GM18873 (cell line): ENCODE measurements around the gene TBC1D16.

Experiments
- ATAC-seq: cut with Tn5 transposase; IDR thresholded peaks from one replicate; pipeline ENCODE4 v1.9.1; 2021; ENCODE audit warnings: mild to moderate bottlenecking, moderate library complexity, moderate number of reproducible peaks; ENCODE audit not compliant: unreplicated experiment, low FRiP score

TBC1D16 gene

DNA sequence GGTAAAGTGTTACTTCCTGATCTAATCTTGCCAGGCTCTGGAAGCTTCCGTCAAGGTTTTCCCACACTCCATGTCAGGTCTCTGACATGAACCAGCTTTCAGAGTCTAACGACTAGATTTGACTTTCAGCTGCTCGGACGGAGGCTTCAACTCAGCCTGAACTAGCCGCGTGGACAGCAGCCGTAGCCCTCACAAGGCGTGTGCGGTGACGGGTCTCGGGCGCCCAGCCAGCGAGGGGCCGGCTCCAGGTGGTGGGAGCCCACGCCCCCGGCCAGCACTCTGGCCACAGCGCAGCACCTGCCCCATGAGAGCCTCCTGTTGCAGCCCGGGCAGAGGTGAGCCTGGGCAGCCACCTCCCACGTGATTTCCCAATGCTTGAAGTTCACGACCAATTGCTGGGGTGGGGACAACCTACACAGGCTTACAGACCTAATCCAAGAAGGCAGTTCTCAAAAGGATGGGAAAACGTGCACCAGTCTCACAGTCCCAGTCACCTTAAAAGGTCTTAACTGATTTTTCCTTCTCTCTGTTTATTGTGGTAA, 45.5 kb downstream of the TBC1D16 start:
- no peak for ATAC-seq

DNA sequence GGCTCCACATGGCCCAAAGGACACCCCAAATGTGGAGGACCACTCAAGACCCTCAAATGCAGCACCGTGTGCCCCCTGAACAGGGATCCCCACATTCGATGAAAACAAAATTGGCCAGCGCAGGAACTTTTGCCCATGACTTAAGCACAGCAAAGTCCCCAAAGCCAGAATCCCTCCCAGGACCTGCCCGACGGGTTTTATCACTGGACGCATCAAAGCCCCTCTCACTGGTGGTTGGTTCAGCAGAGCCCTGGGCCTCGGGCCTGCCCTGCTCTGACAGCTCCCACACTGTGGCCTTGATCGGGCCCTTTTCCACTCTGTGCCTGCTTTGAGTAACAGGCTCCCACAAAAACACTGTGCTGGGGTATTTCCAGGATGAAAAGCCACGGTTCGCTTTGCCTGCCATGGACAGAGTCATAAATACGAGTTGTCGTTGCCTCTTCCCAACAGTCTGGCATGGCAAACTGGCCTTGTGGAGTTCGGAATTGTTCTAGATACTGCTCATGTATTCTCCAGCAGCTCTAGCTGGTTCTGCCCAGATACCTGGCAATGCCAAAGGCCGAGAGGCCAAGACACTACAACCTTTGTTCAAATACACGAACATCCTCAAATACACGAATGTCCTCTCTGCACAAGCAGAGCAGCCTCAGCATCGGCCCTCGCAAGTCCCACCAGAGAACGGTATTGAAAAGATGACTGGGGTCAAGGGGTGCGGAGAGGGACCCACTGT, 46.4 kb downstream of the TBC1D16 start:
- ATAC-seq, result no peak

DNA sequence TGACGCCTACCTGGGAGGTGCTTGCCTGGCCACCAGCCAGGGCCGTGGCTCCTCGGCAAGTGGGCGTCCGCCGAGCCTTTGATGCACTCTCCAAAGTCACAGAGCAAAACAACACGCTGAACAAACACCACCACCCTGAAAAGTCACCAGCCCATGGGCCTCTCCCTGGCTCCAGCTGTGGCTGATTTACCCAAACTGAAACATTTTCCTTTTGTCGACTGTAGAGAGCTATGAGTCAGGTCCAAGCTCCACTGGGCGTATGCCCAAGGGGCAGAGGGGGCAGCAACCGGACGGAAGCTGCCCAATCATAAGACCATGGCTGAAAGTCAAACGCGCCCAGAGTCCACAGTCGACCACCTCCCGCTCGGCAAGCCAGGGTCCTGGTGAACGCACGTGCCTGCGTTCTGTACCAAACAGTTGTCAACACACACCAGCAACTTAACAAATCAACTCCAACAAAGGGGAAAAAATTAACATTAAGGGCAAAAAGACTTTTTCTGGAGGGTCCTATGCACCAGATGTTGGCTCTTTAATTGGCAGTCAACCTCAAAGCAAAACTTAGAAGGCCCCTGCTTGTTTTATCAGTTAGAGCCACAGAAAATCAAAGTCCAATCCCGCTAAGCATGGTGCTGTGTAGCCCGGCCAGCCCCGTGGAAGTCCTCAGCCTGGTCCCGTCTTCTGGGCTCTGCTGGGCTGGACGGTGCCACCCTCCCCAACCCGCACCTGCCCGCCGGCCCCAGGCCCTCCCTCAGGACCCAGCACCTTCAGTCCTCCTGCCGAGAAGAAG, 47.3 kb downstream of the TBC1D16 start:
- no peak for ATAC-seq

DNA sequence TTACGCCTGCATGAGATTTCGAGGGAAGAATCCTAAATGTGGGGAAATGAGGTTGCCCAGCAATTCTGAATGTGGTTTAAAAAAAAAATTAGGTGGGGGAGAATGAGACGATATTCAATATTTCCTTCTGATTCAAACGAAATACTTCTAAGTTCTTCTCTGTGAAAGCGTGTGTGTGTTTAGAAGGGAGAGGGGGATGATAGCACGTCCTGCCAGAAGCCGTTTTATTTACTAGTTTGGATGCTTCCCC, 47.8 kb downstream of the TBC1D16 start:
- ATAC-seq, result no peak

DNA sequence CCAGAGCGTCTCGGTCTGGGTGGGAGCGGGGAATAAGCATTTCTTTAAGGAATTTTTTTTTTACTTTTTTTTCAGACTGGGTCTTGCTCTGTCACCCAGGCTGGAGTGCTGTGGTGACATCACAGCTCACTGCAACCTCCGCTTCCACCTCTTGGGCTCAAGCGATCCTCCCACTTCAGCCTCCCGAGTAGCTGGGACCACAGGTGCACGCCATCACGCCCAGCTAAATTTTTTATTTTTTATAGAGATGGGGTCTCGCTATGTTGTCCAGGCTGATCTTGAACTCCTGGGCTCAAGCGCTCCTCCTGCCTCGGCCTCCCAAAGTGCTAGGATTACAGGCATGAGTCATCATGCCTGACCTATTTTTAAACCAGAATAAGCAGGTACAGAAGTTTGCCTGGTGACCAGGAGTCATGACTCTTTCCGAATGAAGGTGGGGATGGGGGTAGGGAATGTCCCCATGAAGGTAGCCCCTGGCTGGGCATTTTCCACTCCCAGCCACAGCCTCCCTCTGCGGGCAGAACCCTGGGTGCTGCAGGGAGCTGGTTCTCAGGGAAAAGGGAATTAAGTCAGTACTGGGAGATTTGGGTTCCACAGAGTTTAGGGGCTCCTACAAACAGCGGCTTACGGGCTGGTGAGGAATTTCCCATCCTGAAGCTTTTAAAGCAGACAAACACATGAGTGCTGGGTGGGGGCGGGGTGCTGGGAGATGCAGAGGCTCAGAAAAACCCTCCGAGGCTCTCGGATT, 48.3 kb downstream of the TBC1D16 start:
- no peak for ATAC-seq

DNA sequence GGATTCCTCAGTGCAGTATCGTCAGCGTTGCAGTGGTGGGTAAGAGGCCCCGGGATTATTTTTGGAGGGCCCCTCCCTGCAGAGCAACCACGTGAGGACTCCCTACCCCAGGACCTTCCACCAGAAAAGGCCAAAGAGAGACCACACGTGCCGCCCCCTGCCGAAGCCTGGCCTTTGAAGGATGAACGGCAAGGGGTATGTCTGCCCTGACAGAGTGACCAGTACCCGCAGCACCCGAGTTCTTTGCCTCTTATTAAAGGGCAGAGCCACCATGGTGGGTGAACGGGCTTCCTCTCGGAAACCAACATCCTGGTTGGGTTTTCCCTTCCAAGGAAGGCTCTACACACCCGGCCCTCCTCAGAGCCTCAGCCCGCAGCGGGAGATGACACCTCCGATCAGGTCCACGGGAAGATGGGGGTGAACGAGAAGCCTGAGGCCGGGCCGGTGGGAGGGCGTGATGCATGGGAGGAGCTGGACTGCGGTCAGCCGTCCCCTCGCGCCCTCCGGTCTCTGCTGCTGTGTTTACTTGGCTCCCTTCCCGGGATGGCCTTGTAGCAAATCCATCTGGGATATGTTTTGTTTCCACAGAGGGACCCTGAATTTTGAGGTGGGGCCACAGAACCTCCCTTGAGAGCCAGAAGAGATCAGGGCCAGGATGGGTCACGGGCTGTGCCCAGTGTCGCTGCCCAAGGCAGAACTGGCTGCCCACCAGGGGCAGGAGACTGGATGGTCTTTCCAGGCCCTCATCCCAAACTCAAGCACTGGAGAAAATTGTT, 49.1 kb downstream of the TBC1D16 start:
- ATAC-seq, result no peak

DNA sequence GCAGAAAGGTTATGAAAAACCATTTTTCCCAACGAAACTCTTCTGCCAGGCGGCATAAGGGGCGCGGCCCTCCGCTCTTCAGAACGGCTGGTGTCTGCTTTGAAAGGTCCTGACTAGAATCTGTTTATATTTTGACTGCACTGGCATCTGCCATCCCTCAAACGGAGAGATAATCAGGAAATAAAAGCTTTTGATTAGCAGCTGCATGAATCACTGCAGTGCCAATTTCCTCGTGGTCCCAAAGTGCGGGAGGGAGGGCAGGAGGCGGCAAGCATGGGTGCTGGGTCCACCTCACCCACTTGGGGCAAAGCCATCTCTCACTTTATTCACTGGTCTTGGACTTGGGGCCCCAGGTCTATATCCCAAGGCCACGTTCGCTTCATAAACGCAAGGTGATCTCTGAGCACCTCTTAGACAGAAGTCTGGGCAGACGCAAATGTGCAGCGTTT, 49.7 kb downstream of the TBC1D16 start:
- ATAC-seq, result no peak

DNA sequence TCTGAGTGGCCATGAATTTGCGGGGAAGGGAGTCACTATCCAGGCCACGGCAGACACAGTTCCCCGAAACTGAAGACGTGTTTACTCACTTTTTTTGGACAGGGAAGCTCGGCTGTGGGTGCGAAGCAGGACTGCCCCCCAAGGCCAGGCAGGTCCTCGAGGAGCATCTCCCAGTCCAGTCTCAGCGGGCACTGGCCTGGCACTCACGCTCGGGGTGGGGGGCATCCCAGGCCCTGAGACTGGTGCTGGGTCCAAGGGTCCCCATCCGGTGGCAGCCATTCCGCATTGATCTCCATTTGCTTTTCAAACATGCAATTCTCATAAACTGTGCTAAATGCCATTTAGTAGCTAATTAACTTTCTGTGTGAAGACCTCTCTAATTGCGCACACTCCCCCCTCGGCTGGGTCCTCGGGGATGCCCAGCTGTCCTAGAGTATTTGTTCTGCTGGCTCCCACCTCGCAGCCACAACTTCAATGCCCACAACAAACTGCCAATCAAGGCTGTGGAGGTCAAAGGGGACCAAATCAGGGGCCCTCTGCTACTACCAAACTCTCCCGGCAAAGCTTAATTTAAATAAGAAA, 50.2 kb downstream of the TBC1D16 start:
- ATAC-seq, result no peak

DNA sequence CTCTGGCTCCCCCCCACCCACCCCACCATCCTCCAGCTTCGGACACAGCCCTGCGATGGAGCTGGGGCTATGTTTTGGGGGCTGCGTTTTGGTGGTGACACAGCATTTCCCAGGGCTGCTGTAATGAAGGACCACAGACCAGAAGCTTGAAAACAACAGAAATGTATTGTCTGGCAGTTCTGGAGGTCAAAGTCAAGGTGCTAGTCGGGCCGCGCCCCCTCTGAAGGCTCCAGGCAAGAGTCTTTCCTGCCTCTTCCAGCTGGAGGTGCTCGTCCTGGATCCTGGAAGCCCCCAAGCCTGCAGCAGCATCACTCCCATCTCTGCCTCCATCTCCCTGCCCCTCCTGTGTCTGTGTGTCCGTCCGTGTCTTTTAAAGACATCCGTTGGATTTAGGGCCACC, 50.8 kb downstream of the TBC1D16 start:
- no peak for ATAC-seq

DNA sequence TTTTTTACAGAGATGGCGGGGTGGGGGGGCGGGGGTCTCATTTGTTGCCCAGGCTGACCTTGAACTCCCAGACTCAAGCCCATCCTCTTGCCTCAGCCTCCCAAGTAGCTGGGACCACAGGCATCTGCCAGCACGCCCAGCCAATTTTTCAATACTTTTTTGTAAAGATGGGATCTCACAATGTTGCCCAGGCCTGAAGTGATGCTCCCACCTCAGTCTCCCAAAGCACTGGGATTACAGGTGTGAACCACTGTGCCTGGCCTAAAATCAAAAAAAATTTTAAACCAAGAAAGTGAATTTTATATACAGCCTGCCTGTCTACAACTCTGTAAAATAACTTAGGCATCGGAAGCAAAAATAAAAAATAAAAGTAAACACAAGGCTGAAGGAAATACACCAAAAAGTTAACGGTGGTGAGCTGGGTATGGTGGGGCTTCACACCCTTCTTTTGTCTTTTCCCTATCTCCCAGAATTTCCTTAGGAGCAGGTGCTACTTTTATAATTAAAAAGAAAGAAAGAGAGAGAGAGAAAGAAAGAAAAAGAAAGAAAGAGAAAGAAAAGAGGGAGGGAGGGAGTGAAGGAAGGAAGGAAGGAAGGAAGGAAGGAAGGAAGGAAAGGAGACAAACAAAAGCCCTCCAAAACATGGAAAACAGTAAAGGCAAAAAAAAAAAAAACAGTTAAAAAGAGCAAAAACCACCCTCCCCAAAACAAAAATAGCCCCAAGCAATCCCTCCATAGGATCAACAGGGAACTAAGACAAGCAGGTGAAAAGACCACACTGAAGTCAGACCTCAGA, 51.4 kb downstream of the TBC1D16 start:
- no peak for ATAC-seq

DNA sequence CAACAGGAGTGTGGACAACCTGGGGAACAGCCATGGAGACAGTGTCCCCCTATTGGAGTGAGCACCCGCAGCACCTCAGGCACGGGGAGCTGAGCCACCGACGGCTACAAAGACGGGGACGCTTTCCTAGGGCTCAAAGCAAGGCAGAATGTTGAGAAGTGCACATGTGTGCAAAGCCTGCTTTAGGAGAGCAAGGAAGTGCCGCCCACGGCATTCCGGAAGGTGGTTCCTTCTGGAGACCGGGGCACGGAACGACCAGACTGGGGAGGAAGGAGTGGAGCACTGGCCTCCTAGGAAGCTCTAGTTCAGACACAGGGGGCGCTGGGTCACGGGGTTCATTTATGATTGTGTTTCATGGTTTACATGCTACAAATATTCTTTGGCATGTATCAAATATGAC, 52.2 kb downstream of the TBC1D16 start:
- no peak for ATAC-seq

DNA sequence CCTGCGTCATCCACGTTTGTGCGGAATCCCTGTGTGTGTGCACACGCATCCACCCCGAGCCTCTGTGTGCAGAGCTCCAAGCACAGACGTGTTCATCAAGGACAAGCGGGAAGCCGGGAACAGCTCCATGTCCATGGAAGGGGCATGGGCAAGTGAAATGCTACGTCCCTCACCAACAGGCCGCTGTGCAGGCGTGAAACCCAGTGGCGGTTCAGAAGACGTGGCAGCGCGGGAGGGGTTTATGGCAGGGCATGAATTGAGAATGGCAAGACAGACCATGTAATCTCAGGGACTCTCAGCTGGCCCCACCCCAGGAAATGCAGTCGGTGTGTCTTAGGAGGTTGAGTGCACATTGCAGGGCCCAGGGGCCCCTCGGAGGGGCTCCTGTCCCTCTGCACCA, 52.7 kb downstream of the TBC1D16 start:
- no peak for ATAC-seq

DNA sequence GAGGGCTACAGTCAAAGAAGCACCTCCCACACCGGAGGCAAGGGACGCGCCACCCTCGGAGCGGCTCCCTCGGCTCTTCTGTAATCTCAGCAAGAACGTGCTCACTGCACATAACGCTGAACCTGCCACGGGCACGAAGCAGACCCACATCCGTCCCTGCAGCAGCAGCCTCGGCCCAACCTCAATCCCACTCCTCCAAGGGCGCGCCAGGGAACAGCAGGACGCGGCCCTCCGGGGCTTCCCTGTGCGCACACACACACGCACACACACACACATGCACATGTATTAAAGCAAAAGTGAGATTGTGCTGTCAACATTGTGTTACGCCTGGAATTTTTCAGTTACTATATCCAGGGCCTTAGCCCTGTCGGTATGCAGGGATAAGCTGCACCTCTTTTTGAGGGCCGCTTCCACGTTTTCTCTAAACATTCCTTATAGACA, 54.0 kb downstream of the TBC1D16 start:
- ATAC-seq, result no peak

DNA sequence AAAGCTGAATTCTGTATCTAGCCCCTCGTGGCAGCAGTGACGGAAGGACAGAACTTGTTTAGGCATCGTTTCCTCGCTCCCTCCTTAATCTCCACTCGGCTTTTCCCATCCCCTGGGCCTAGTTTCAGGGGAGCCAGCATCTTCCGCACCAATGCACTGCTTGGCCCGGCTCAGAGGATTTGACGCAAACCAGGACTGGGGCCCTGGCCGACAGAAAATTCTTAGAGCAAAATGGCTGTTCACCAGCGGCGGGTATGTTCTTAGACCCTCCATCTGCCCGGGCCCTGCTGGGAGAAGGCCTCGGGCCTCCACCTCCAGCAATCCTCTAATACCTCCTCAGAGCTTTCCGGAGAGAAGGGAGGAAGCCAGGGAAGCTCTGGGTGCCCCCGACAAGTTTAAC, 54.6 kb downstream of the TBC1D16 start:
- ATAC-seq, result no peak

DNA sequence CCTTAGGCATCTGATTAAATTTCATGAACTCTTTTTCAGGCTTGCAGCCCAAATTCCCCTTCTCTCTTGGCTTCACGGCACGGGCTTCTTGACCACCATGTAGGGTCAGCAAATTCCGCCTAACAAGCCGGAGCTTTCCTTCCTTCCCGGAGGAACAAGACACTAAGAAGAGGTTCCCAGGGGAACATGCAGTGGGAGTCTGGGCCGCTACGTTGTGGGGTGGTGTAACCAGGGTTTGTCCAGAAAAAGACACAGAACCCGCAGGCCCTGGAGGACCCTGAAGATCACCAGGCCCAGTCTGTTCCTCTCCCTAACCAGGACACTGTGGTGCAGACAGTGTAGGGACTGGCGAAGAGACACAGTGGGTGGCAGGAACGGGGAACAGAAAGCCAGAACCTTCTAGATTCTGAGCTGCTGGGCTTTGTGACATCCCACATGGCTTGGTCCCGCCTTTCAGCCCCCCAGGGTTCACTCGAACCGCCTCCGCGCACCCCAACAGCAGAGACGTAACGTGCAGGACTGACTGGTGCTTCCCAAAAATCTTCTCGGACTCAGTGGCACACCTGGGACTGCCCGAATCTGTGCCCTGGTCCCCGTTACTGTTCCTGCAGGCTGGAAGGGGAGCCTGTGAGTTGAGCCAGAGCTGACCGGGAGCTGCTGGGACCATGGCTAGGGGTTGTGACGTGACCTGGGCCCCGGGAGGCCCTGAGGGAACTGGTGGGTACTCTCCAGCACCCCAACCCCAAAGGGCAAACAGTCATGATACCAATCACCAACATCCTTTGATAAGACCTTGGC, 55.2 kb downstream of the TBC1D16 start:
- no peak for ATAC-seq

DNA sequence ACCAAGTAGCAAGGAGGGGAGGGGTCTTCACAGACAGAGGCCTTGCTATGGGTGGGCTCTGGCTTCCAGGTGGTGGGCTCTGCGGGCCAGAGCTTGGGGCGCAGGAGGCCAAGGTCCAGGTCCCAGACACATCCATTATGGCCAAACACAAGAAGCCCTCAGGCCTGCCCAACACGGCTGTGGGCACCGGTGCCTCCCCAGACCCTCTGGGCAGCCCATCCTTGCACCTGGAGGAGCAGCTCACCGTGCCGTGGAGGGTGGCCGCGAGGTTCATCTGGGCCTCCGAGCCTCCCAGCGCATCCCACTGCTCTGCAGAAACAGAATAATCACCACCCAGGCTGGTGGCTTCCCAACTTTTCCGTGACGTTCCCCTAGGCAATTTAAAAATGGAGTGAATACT, 55.9 kb downstream of the TBC1D16 start:
- no peak for ATAC-seq

DNA sequence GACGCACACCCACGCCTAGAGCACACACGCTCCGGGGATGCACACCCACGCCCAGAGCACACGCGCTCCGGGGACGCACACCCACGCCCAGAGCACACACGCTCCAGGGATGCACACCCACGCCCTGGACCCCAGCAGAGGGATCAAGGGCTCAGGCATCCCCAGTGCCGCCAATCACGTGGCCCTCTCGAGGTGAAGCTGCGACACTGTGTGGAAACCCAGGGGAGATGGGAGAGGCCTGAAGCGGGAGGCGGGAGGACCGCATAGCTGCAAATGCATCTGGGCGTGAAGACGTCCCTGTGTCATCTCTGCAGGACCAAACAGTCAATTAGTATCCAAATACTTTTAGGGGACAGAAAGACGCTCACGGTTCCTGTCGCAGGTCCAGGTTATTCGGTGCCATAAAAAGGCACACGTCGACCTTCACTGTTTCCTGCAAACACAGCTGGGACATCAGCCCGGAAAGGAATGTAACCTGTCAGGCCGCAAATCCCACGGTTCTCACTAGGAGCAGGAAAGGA, 56.4 kb downstream of the TBC1D16 start:
- no peak for ATAC-seq

DNA sequence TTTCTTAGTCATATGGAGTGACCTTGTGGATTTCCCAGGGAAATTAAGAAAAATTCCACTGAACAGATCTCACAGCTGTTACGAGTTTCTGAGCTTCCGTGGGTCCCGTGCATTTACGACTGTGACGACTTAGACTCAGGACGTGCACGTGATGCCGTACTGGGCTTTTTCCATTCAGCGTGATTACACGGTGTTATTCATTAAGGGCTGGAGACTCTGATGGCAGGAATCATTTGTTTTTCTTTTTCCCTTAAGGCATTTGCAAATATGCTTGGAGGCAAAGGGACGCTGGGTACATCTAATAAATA, 57.2 kb downstream of the TBC1D16 start:
- ATAC-seq, result no peak
